IMR-90 (cell line): Measurements from ENCODE around the gene FADS1. TPM values are rescaled to one million over a fixed set of nuclear protein-coding genes. Genes with fewer than 3 reads are reported as not detected.

Experiments
- ATAC-seq: fragments of 200-7000 bp; cut with Tn5 transposase; 2 replicates; pipeline ENCODE4 v1.9.1; 2020; ENCODE audit warnings: low read depth, mild to moderate bottlenecking, moderate library complexity
- BruUV-seq: library from RNA; stranded (reverse); fragments of 400-500 nt; replicated peaks from 2 replicates; lab custom pipeline; 2021; lab: Mats Ljungman, UMichigan
- CTCF ChIA-PET: fragments of 300-600 bp; formaldehyde crosslinking; extraction: SDS; loops from one replicate; lab custom pipeline; 2021; ENCODE audit warnings: antibody characterized with exemption; lab: Yijun Ruan, JAX
- POLR2A ChIA-PET: fragments of 300-600 bp; sonication (Branson Sonifier 250); formaldehyde crosslinking; loops from one replicate; lab custom pipeline; 2022; ENCODE audit warnings: antibody characterized with exemption; ENCODE audit not compliant: unreplicated experiment; lab: Charles Lee
- DNase-seq: peaks from one replicate; pipeline ENCODE4 v3.0.0; 2013
- H2AFZ ChIP-seq: replicated peaks from 2 replicates; pipeline ENCODE3; 2013; ENCODE audit warnings: low read length, mild to moderate bottlenecking; ENCODE audit not compliant: poor library complexity
- H2AK5ac ChIP-seq: 2 replicates; pipeline ENCODE4 v1.6.1; 2013; ENCODE audit warnings: low read depth, low read length, inconsistent platforms
- H2AK9ac ChIP-seq: replicated peaks from 2 replicates; pipeline ENCODE3; 2013; ENCODE audit warnings: mild to moderate bottlenecking, low read depth, low read length, moderate library complexity; ENCODE audit not compliant: poor library complexity
- H2BK120ac ChIP-seq: 2 replicates; pipeline ENCODE4 v1.6.1; 2013; ENCODE audit warnings: low read depth, low read length, inconsistent platforms
- H2BK15ac ChIP-seq: 3 replicates; pipeline ENCODE4 v1.6.1; 2013; ENCODE audit warnings: low read depth, low read length, inconsistent platforms
- H2BK20ac ChIP-seq: 2 replicates; pipeline ENCODE4 v1.6.1; 2013; ENCODE audit warnings: low read depth, mild to moderate bottlenecking, inconsistent platforms, low read length, moderate library complexity
- H2BK5ac ChIP-seq: 2 replicates; pipeline ENCODE4 v1.6.1; 2013; ENCODE audit warnings: mild to moderate bottlenecking, low read depth, low read length, inconsistent platforms; ENCODE audit not compliant: poor library complexity, severe bottlenecking
- H3K14ac ChIP-seq: replicated peaks from 2 replicates; pipeline ENCODE4 v1.6.1; 2013; ENCODE audit warnings: low read depth, low read length, inconsistent platforms
- H3K18ac ChIP-seq: 2 replicates; pipeline ENCODE4 v1.6.1; 2013; ENCODE audit warnings: low read depth, low read length, control low read depth
- H3K23ac ChIP-seq: 2 replicates; pipeline ENCODE4 v1.6.1; 2013; ENCODE audit warnings: low read depth, low read length, inconsistent platforms
- H3K27ac ChIP-seq: 2 replicates; pipeline ENCODE4 v1.5.1; 2013; ENCODE audit warnings: mild to moderate bottlenecking, control low read depth, low read length; ENCODE audit not compliant: insufficient read depth
- H3K27me3 ChIP-seq: 2 replicates; pipeline ENCODE4 v1.6.1; 2013; ENCODE audit warnings: low read length; ENCODE audit not compliant: control insufficient read depth, insufficient read depth
- H3K36me3 ChIP-seq: 2 replicates; pipeline ENCODE4 v1.6.1; 2013; ENCODE audit warnings: low read length, mixed read lengths; ENCODE audit not compliant: control insufficient read depth, insufficient read depth
- H3K4ac ChIP-seq: 2 replicates; pipeline ENCODE4 v1.6.1; 2013; ENCODE audit warnings: low read depth, low read length, inconsistent platforms
- H3K4me1 ChIP-seq: 2 replicates; pipeline ENCODE4 v1.6.1; 2013; ENCODE audit warnings: low read length, mixed read lengths; ENCODE audit not compliant: control insufficient read depth, insufficient read depth
- H3K4me2 ChIP-seq: 2 replicates; pipeline ENCODE4 v1.6.1; 2013; ENCODE audit warnings: low read depth, mild to moderate bottlenecking, control low read depth, low read length, moderate library complexity
- H3K4me3 ChIP-seq: 2 replicates; pipeline ENCODE4 v1.5.1; 2013; ENCODE audit warnings: low read depth, mild to moderate bottlenecking, control low read depth, low read length, moderate library complexity; ENCODE audit not compliant: insufficient read depth
- H3K56ac ChIP-seq: 2 replicates; pipeline ENCODE4 v1.6.1; 2013; ENCODE audit warnings: low read length, inconsistent platforms; ENCODE audit not compliant: insufficient read depth; ENCODE audit errors: extremely low read depth
- H3K79me1 ChIP-seq, 2 experiments: 2 replicates each; pipeline ENCODE4 v1.6.1; 2013; ENCODE audit warnings: low read length in 2 of 2, inconsistent platforms in 1 of 2, low read depth in 1 of 2
- H3K9ac ChIP-seq: 2 replicates; pipeline ENCODE4 v1.6.1; 2013; ENCODE audit warnings: low read depth, low read length, control low read depth
- H3K9me1 ChIP-seq: 2 replicates; pipeline ENCODE4 v1.6.1; 2013; ENCODE audit warnings: low read length, inconsistent platforms; ENCODE audit not compliant: insufficient read depth
- H3K9me3 ChIP-seq: 2 replicates; pipeline ENCODE4 v1.6.1; 2013; ENCODE audit warnings: low read length; ENCODE audit not compliant: control insufficient read depth, insufficient read depth
- H4K20me1 ChIP-seq: 2 replicates; pipeline ENCODE4 v1.6.1; 2013; ENCODE audit warnings: low read length, inconsistent platforms; ENCODE audit not compliant: insufficient read depth
- H4K5ac ChIP-seq: 2 replicates; pipeline ENCODE4 v1.6.1; 2013; ENCODE audit warnings: mild to moderate bottlenecking, low read depth, low read length, control low read depth
- H4K8ac ChIP-seq, 2 experiments: 2 replicates each; pipeline ENCODE4 v1.6.1; 2013; ENCODE audit warnings: low read depth in 2 of 2, low read length in 2 of 2, control low read depth in 1 of 2, inconsistent platforms in 1 of 2
- H4K91ac ChIP-seq: 2 replicates; pipeline ENCODE4 v1.6.1; 2013; ENCODE audit warnings: low read depth, low read length, inconsistent platforms; ENCODE audit not compliant: insufficient read depth
- BHLHE40 ChIP-seq: fragments of 150-350 bp; IDR thresholded peaks from 2 replicates; pipeline ENCODE4 v1.6.1; 2016; ENCODE audit warnings: mild to moderate bottlenecking, low read depth, low read length
- RAD21 ChIP-seq: IDR thresholded peaks from 2 replicates; pipeline ENCODE4 v1.6.1; 2012; ENCODE audit warnings: low read length, improper control_type of control experiment
- SMC3 ChIP-seq: fragments of 150-350 bp; IDR thresholded peaks from 2 replicates; pipeline ENCODE4 v1.6.1; 2016; ENCODE audit warnings: low read depth, mild to moderate bottlenecking, antibody characterized with exemption, low read length, moderate library complexity
- WGBS, 2 experiments: methylation state at CpG; one replicate each; pipeline versions ENCODE4 v1.1.5 to v1.1.7; 2013; ENCODE audit warnings: missing lambda C conversion rate in 2 of 2; ENCODE audit not compliant: insufficient read length in 1 of 2; ENCODE audit errors: extremely low coverage in 2 of 2; 5-methylcytosine and 5-hydroxymethylcytosine counted together
- dilution Hi-C: fragments of 300-500 bp; cut with HindIII; formaldehyde crosslinking; loops from one replicate; pipeline ENCODE4 v1.14.3; 2018; ENCODE audit warnings: low sequenced_read_pairs; ENCODE audit not compliant: unreplicated experiment
- in situ Hi-C: fragments of 300-500 bp; cut with MboI; formaldehyde crosslinking; loops from 3 replicates; pipeline ENCODE4 v1.14.3; 2019; ENCODE audit warnings: low sequenced_read_pairs, inconsistent platforms, mixed read lengths
- intact Hi-C: fragments of 100-400 bp; cut with micrococcal nuclease; formaldehyde crosslinking; loops from 2 replicates; pipeline ENCODE4 v1.10.0; 2022
- polyA plus RNA-seq, 3 experiments: library from polyadenylated mRNA; depleted of rRNA; stranded (reverse); fragments of >200 nt; gene quantifications; 2 replicates each; pipeline ENCODE4 v1.2.3, GENCODE V29; 2012; ENCODE audit warnings: low replicate concordance in 1 of 3
- total RNA-seq: library from RNA; depleted of rRNA; stranded (reverse); fragments of >200 nt; gene quantifications from 2 replicates; pipeline ENCODE4 v1.2.3, GENCODE V29; 2012

Gene FADS1
- total and polyA plus RNA-seq, 2 of the 4 experiments (the other 2 are of a cell fraction) = 16.3 to 18.4 TPM

DNA sequence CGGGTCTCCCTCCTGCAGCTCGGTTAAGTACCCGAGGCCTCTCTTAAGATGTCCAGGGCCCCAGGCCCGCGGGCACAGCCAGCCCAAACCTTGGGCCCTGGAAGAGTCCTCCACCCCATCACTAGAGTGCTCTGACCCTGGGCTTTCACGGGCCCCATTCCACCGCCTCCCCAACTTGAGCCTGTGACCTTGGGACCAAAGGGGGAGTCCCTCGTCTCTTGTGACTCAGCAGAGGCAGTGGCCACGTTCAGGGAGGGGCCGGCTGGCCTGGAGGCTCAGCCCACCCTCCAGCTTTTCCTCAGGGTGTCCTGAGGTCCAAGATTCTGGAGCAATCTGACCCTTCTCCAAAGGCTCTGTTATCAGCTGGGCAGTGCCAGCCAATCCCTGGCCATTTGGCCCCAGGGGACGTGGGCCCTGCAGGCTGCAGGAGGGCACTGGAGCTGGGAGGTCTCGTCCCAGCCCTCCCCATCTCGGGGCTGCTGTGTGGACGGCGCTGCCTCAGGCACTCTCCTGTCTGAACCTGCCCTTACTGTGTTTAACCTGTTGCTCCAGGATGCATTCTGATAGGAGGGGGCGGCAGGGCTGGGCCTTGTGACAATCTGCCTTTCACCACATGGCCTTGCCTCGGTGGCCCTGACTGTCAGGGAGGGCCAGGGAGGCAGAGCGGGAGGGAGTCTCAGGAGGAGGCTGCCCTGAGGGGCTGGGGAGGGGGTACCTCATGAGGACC is 49.6 kb upstream of the FADS1 start (continued):
- no peak for TF ChIP-seq BHLHE40

DNA sequence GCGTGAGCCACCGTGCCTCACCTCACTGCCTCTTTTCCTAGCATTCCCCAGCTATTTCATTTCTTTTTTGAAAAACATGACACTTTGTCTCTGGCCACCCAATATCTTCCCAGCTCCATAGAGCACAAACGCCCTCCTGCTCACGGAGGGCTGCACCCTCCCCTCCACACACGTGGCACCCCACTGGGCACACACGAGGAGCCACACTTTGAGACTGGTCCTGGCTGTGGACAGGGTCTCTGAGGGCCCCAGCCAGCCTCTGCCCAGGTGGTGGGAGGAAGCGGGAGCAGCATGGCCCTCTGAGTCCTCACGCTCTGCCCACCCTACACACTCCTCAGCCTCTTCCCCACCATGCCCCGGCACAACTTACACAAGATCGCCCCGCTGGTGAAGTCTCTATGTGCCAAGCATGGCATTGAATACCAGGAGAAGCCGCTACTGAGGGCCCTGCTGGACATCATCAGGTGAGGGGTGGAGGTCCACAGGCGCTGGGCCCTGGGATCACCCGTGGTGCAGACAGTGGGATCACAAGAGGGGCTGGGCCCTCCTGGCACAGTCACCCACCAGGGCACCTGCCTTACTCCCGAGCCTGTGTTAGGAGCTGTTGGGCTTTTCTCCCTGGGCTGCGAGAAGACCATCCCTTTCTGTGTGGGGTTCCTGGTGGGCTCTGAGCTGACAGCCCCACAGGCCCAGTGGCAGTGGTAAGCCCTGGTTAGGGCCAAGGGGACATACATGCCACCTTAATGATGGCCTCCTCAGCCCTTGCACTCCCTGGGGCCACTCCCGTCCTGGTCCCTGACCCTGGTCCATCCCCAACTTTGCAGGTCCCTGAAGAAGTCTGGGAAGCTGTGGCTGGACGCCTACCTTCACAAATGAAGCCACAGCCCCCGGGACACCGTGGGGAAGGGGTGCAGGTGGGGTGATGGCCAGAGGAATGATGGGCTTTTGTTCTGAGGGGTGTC is 48.3 kb upstream of the FADS1 start:
- BruUV-seq = no TSS peak
- no peak overlapping the region for H3K14ac ChIP-seq
- 93% methylated on average over 8 of the region's 20 CpGs; no CpG with 5 or more reads in 1 of the 2 experiments for WGBS, 2 experiments
- peak overlapping the region; percentile 10 for H2AFZ ChIP-seq
- no peak overlapping the region for H3K4me2 ChIP-seq
- DNase-seq = no peak
- no peaks in the 10 kb centered on the region for H3K79me1 ChIP-seq
- no peak overlapping the region for H4K5ac ChIP-seq
- no peak overlapping the region for H2BK15ac ChIP-seq
- H2BK120ac ChIP-seq = no peak overlapping the region
- no peak overlapping the region for H3K18ac ChIP-seq
- no peak overlapping the region for H3K23ac ChIP-seq
- ChIA-PET CTCF (no interaction called here), POLR2A (no interaction called here)
- peak overlapping the region; percentile 24 for H2AK9ac ChIP-seq
- no peak overlapping the region for H2BK20ac ChIP-seq
- H3K27ac ChIP-seq = no peak overlapping the region
- no peak overlapping the region for H4K8ac ChIP-seq
- no peak for ATAC-seq
- no peak overlapping the region for H3K4ac ChIP-seq
- H3K4me3 ChIP-seq = no peak overlapping the region
- H2BK5ac ChIP-seq = no peak overlapping the region
- intact Hi-C loops = no loop called here
- in situ Hi-C loops = loop anchor here (25.0 kb wide), 1 partner anchor 447 kb away; no protein-coding TSS in a partner anchor
- no peak overlapping the region for H3K56ac ChIP-seq
- peaks cover 35% of the 10 kb centered on the region for H3K36me3 ChIP-seq
- TF ChIP-seq RAD21 (no peak), SMC3 (no peak)
- H3K4me1 ChIP-seq = no peaks in the 10 kb centered on the region
- H3K27me3 ChIP-seq = no peaks in the 10 kb centered on the region
- H4K91ac ChIP-seq = no peak overlapping the region
- dilution Hi-C loops = no loop called here
- H4K20me1 ChIP-seq = no peaks in the 10 kb centered on the region
- no peaks in the 10 kb centered on the region for H3K9me3 ChIP-seq
- no peaks in the 10 kb centered on the region for H3K9me1 ChIP-seq
- H2AK5ac ChIP-seq = no peak overlapping the region
- no peak overlapping the region for H3K9ac ChIP-seq
